H1 (cell line): ENCODE measurements around the gene ZBTB16. TPM values are rescaled to one million over a fixed set of nuclear protein-coding genes. Genes with fewer than 3 reads are reported as not detected.

Experiments used
- CTCF ChIA-PET: fragments of 300-600 bp; sonication (Branson Sonifier 250); formaldehyde crosslinking; loops from one replicate; lab custom pipeline; 2021; ENCODE audit not compliant: partially characterized antibody; lab: Charles Lee
- POLR2A ChIA-PET: fragments of 300-600 bp; sonication (Branson Sonifier 250); formaldehyde crosslinking; loops from one replicate; lab custom pipeline; 2021; ENCODE audit warnings: inconsistent platforms; ENCODE audit not compliant: partially characterized antibody; lab: Charles Lee
- DNase-seq, 2 experiments: peaks; one replicate each; pipeline versions ENCODE4 v3.0.0 to v3.0.0-alpha.2; 2010 to 2022; ENCODE audit warnings: low spot score in 2 of 2, low read depth in 1 of 2, mixed read lengths in 1 of 2
- FAIRE-seq: peaks from 2 replicates; lab custom pipeline; 2011; peaks lifted over from hg19 to GRCh38; lab: Jason Lieb, UNC
- H2AFZ ChIP-seq: 2 replicates; pipeline ENCODE4 v1.8.1; 2012; ENCODE audit warnings: low read length, inconsistent platforms
- H2AK5ac ChIP-seq: 2 replicates; pipeline ENCODE4 v1.6.1; 2013; ENCODE audit warnings: low read depth, low read length
- H2BK120ac ChIP-seq: replicated peaks from 2 replicates; pipeline ENCODE3; 2013; ENCODE audit warnings: low read depth, low read length, inconsistent platforms
- H2BK12ac ChIP-seq: 2 replicates; pipeline ENCODE4 v1.6.1; 2013; ENCODE audit warnings: low read depth, low read length
- H2BK15ac ChIP-seq: 2 replicates; pipeline ENCODE4 v1.6.1; 2013; ENCODE audit warnings: low read length
- H2BK20ac ChIP-seq: 2 replicates; pipeline ENCODE4 v1.6.1; 2013; ENCODE audit warnings: low read length
- H2BK5ac ChIP-seq: 2 replicates; pipeline ENCODE4 v1.6.1; 2013; ENCODE audit warnings: low read depth, low read length
- H3K14ac ChIP-seq: 2 replicates; pipeline ENCODE4 v1.6.1; 2013; ENCODE audit warnings: inconsistent platforms; ENCODE audit not compliant: insufficient read length
- H3K18ac ChIP-seq: 2 replicates; pipeline ENCODE4 v1.6.1; 2013; ENCODE audit warnings: low read length; ENCODE audit errors: extremely low read depth
- H3K23ac ChIP-seq: 2 replicates; pipeline ENCODE4 v1.6.1; 2013; ENCODE audit warnings: inconsistent platforms; ENCODE audit not compliant: insufficient read length
- H3K23me2 ChIP-seq: 2 replicates; pipeline ENCODE4 v1.6.1; 2013; ENCODE audit warnings: low read depth, low read length
- H3K27ac ChIP-seq: 2 replicates; pipeline ENCODE4 v1.6.1; 2011; ENCODE audit warnings: low read depth, low read length, inconsistent platforms
- H3K27me3 ChIP-seq, 4 experiments: replicated peaks in 1 of 4; 1 replicate in 1 of 4; 2 replicates in 3 of 4; pipeline versions ENCODE4 v1.6.1 to v1.8.1; 2011 to 2013; ENCODE audit warnings: low read length in 3 of 4, mild to moderate bottlenecking in 3 of 4, inconsistent platforms in 2 of 4, mixed read lengths in 2 of 4, moderate library complexity in 1 of 4; ENCODE audit not compliant: control insufficient read depth in 3 of 4, insufficient read depth in 3 of 4; ENCODE audit errors: extremely low read depth in 1 of 4
- H3K36me3 ChIP-seq, 4 experiments: 2 replicates each; pipeline versions ENCODE4 v1.6.1 to v1.8.1; 2011 to 2013; ENCODE audit warnings: mild to moderate bottlenecking in 4 of 4, low read length in 3 of 4, moderate library complexity in 2 of 4, control low read depth in 1 of 4, inconsistent platforms in 1 of 4; ENCODE audit not compliant: insufficient read depth in 4 of 4, control insufficient read depth in 2 of 4
- H3K4ac ChIP-seq: replicated peaks from 2 replicates; pipeline ENCODE3; 2013; ENCODE audit warnings: low read length, low read depth, mixed read lengths, inconsistent platforms; ENCODE audit not compliant: insufficient read length
- H3K4me1 ChIP-seq, 4 experiments: replicated peaks in 1 of 4; 1 replicate in 1 of 4; 2 replicates in 3 of 4; pipeline versions ENCODE4 v1.6.1 to v1.8.1; 2011 to 2013; ENCODE audit warnings: low read length in 3 of 4, inconsistent platforms in 2 of 4, mixed read lengths in 1 of 4; ENCODE audit not compliant: insufficient read depth in 4 of 4, control insufficient read depth in 3 of 4
- H3K4me2 ChIP-seq, 2 experiments: 2 replicates each; pipeline versions ENCODE4 v1.6.1 to v1.8.1; 2011 to 2013; ENCODE audit warnings: low read depth in 2 of 2, low read length in 2 of 2, control low read depth in 1 of 2, inconsistent platforms in 1 of 2, mild to moderate bottlenecking in 1 of 2; ENCODE audit not compliant: insufficient read depth in 1 of 2
- H3K4me3 ChIP-seq, 4 experiments: fragments of 200-600, 300-600 bp in 1 of 4; sonication (generic), shearing (Covaris generic), sonication (Bioruptor Twin) in 1 of 4; 2 replicates each; pipeline versions ENCODE4 v1.5.1 to v1.8.1; 2011 to 2016; ENCODE audit warnings: low read length in 4 of 4, low read depth in 3 of 4, control low read depth in 2 of 4, inconsistent platforms in 2 of 4, mild to moderate bottlenecking in 2 of 4, mixed read lengths in 1 of 4, moderate library complexity in 1 of 4; ENCODE audit not compliant: insufficient read depth in 2 of 4; ENCODE audit errors: extremely low read depth in 1 of 4
- H3K56ac ChIP-seq: replicated peaks from 2 replicates; pipeline ENCODE3; 2013; ENCODE audit warnings: low read depth, mild to moderate bottlenecking, mixed read lengths, low read length, inconsistent platforms; ENCODE audit not compliant: insufficient read length
- H3K79me1 ChIP-seq: 2 replicates; pipeline ENCODE4 v1.6.1; 2013; ENCODE audit warnings: low read depth, low read length, control low read depth
- H3K79me2 ChIP-seq, 2 experiments: 2 replicates each; pipeline versions ENCODE4 v1.6.1 to v1.8.1; 2012 to 2013; ENCODE audit warnings: low read length in 2 of 2, mild to moderate bottlenecking in 2 of 2, inconsistent platforms in 1 of 2; ENCODE audit not compliant: insufficient read depth in 2 of 2, control insufficient read depth in 1 of 2
- H3K9ac ChIP-seq, 4 experiments: replicated peaks in 1 of 4; 1 replicate in 1 of 4; 2 replicates in 3 of 4; pipeline versions ENCODE4 v1.6.1 to v1.8.1; 2011 to 2013; ENCODE audit warnings: low read depth in 3 of 4, low read length in 3 of 4, control low read depth in 2 of 4, mild to moderate bottlenecking in 2 of 4, moderate library complexity in 2 of 4, inconsistent platforms in 1 of 4; ENCODE audit errors: extremely low read depth in 1 of 4
- H3K9me3 ChIP-seq, 2 experiments: 2 replicates each; pipeline versions ENCODE4 v1.6.1 to v1.8.1; 2012 to 2013; ENCODE audit warnings: mild to moderate bottlenecking in 2 of 2, moderate library complexity in 2 of 2, control low read depth in 1 of 2, inconsistent platforms in 1 of 2, low read depth in 1 of 2, low read length in 1 of 2, mixed read lengths in 1 of 2; ENCODE audit not compliant: insufficient read depth in 2 of 2
- H4K20me1 ChIP-seq, 2 experiments: replicated peaks in 1 of 2; 2 replicates each; pipeline versions ENCODE3 to v1.8.1; 2011 to 2013; ENCODE audit warnings: inconsistent platforms in 2 of 2, low read length in 2 of 2, mild to moderate bottlenecking in 1 of 2; ENCODE audit not compliant: insufficient read depth in 2 of 2, control insufficient read depth in 1 of 2
- H4K5ac ChIP-seq: 2 replicates; pipeline ENCODE4 v1.6.1; 2013; ENCODE audit warnings: low read length, low read depth, mixed read lengths, inconsistent platforms; ENCODE audit not compliant: insufficient read length
- H4K8ac ChIP-seq: 2 replicates; pipeline ENCODE4 v1.8.0; 2013; ENCODE audit warnings: mild to moderate bottlenecking, moderate library complexity, low read length, inconsistent platforms; ENCODE audit not compliant: insufficient read depth; ENCODE audit errors: extremely low read depth
- H4K91ac ChIP-seq: replicated peaks from 2 replicates; pipeline ENCODE3; 2013; ENCODE audit warnings: low read length, mixed read lengths, inconsistent platforms; ENCODE audit not compliant: insufficient read length
- ASH2L ChIP-seq: fragments of 200-600, 300-600 bp; sonication (generic); IDR thresholded peaks from one replicate; pipeline ENCODE4 v1.7.1; 2017; ENCODE audit warnings: low read length
- CBX5 ChIP-seq: fragments of 300-800, 300-1000 bp; sonication (generic); IDR thresholded peaks from 2 replicates; pipeline ENCODE4 v1.7.1; 2016; ENCODE audit warnings: antibody characterized with exemption, low read length, low read depth
- E2F6 ChIP-seq: IDR thresholded peaks from 2 replicates; pipeline ENCODE4 v1.6.1; 2012; ENCODE audit warnings: inconsistent platforms
- EP300 ChIP-seq, 2 experiments: IDR thresholded peaks; 1 replicate in 1 of 2; 2 replicates in 1 of 2; pipeline ENCODE4 v1.6.1; 2011 to 2012; ENCODE audit warnings: low read depth in 2 of 2, low read length in 2 of 2, mild to moderate bottlenecking in 2 of 2, borderline replicate concordance in 1 of 2, inconsistent platforms in 1 of 2, moderate library complexity in 1 of 2
- GABPA ChIP-seq: IDR thresholded peaks from 2 replicates; pipeline ENCODE4 v1.6.1; 2011; ENCODE audit warnings: mild to moderate bottlenecking, low read length, moderate library complexity, borderline replicate concordance; ENCODE audit not compliant: insufficient read depth
- POLR2A ChIP-seq, 2 experiments: IDR thresholded peaks; 1 replicate in 1 of 2; 2 replicates in 1 of 2; pipeline ENCODE4 v1.6.1; 2011; ENCODE audit warnings: low read depth in 2 of 2, low read length in 2 of 2, mild to moderate bottlenecking in 2 of 2; ENCODE audit errors: control extremely low read depth in 1 of 2
- SIN3A ChIP-seq, 2 experiments: IDR thresholded peaks in 1 of 2; conservative IDR thresholded peaks in 1 of 2; 2 replicates each; pipeline ENCODE4 v1.6.1; 2011 to 2012; ENCODE audit warnings: low read length in 2 of 2, improper control_type of control experiment in 1 of 2, low read depth in 1 of 2, mild to moderate bottlenecking in 1 of 2
- TAF1 ChIP-seq: IDR thresholded peaks from 2 replicates; pipeline ENCODE4 v1.6.1; 2011; ENCODE audit warnings: mild to moderate bottlenecking, low read depth, low read length
- WGBS, 2 experiments: shearing (Covaris generic) in 1 of 2; methylation state at CpG; one replicate each; pipeline versions ENCODE4 v1.1.6 to v1.1.7; 2013 to 2015; ENCODE audit warnings: low lambda C conversion rate in 2 of 2, mixed read lengths in 2 of 2, inconsistent platforms in 1 of 2, low coverage in 1 of 2, missing lambda C conversion rate in 1 of 2; ENCODE audit not compliant: insufficient replicate concordance in 2 of 2, insufficient coverage in 1 of 2, insufficient read length in 1 of 2; ENCODE audit errors: extremely low coverage in 1 of 2, missing lambda C conversion rate in 1 of 2; 5-methylcytosine and 5-hydroxymethylcytosine counted together
- polyA plus RNA-seq, 7 experiments: library from polyadenylated mRNA; depleted of rRNA in 3 of 7; stranded (reverse) in 5 of 7; unstranded in 2 of 7; fragments of >200 nt in 5 of 7; fragments of 200-250 nt in 2 of 7; gene quantifications; 1 replicate in 5 of 7; 2 replicates in 1 of 7; 4 replicates in 1 of 7; pipeline versions ENCODE4 v1.2.1 to v1.2.3, GENCODE V29; 2011 to 2013; ENCODE audit warnings: missing spikeins in 2 of 7, mixed read lengths in 2 of 7
- total RNA-seq: library from RNA; stranded (reverse); fragmentation: NEBNext Ultra II Directional; extraction: Animal tissue kit (Norgen Biotek cat#: 25700); gene quantifications from 2 replicates; pipeline ENCODE4 v1.2.1, GENCODE V29; 2021

The ZBTB16 gene
- total and polyA plus RNA-seq, 2 of the 8 experiments (the other 6 are each of a cell fraction or from before 2014, with no cell fraction given), result 0.12 to 0.61 TPM

DNA sequence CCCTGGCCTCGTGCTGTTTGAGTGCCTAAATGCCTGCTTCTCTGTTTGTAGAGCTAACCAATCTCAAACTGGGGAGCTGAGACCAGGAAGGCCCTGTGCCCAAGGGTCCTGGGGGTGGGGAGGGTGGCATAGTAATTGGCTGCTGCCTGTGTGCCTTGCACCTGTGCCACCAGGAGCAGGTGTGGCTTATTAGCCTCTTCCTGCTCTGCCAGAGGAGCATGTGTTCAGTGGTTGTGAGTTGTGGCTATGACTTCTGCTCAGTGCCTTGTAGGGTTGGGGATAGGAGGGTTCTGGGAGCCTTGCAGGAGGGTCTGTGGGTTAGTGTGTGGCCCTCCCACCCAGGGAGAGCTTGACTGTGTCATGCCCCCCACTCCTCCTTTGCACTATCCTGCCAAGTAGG is 109.2 kb downstream of the ZBTB16 start:
- ChIA-PET CTCF (interaction anchor here (0.6 to 4.9 kb wide), 10 partner anchors 10 to 134 kb away, joined by 3 to 28 read pairs (median 4); no protein-coding TSS in a partner anchor), POLR2A (no interaction called here)
- Histone ChIP-seq H2AFZ (no peak overlapping the region), H3K79me2 (no peaks in the 10 kb centered on the region), H3K14ac (no peak overlapping the region), H3K36me3 (no peaks in the 10 kb centered on the region), H2BK20ac (no peak overlapping the region), H3K27me3 (no peaks in the 10 kb centered on the region), H3K9ac (no peak overlapping the region), H3K4me3 (no peak overlapping the region), H3K9me3 (no peaks in the 10 kb centered on the region), H2BK5ac (no peak overlapping the region), H4K91ac (no peak overlapping the region), H2BK12ac (no peak overlapping the region), H4K20me1 (no peaks in the 10 kb centered on the region), H3K56ac (no peak overlapping the region), H3K23ac (no peak overlapping the region), H3K4ac (no peak overlapping the region), H2BK120ac (no peak overlapping the region), H3K79me1 (no peaks in the 10 kb centered on the region), H3K18ac (no peak overlapping the region), H3K23me2 (no peaks in the 10 kb centered on the region), H4K5ac (no peak overlapping the region), H3K27ac (no peak overlapping the region), H4K8ac (no peak overlapping the region), H3K4me2 (no peak overlapping the region), H3K4me1 (peaks cover 0 to 2% (median 0%) of the 10 kb centered on the region in 4 experiments; a peak in 2 of 7 replicates), H2AK5ac (no peak overlapping the region), H2BK15ac (no peak overlapping the region)
- WGBS, 2 experiments, result 71% methylated on average over 1 of the region's 1 CpG; no CpG with 5 or more reads in 1 of the 2 experiments
- FAIRE-seq (no peak), DNase-seq (no peak)
- TF ChIP-seq SIN3A (conservative IDR thresholded peaks at IDR 0.05 in 1 of 2, IDR thresholded peaks at IDR 0.05 in 1 of 2; ENCODE audit: low read depth in 1 of 2, low read length in 2 of 2) (no peak), POLR2A (IDR thresholded peaks at IDR 0.05; ENCODE audit: control extremely low read depth in 1 of 2, low read depth in 2 of 2, low read length in 2 of 2) (no peak), GABPA (no peak), E2F6 (no peak), TAF1 (no peak), CBX5 (no peak), ASH2L (no peak), EP300 (IDR thresholded peaks at IDR 0.05; ENCODE audit: borderline replicate concordance in 1 of 2, low read depth in 2 of 2, low read length in 2 of 2) (no peak)
